ENCODE results near the gene NDE1. TPM values are rescaled to one million over a fixed set of nuclear protein-coding genes. Genes with fewer than 3 reads are reported as not detected.

The NDE1 gene
- total and polyA plus RNA-seq, 2 of the 8 experiments (the other 6 are each of a cell fraction or from before 2014, with no cell fraction given) = 13.3 to 41.3 TPM

DNA sequence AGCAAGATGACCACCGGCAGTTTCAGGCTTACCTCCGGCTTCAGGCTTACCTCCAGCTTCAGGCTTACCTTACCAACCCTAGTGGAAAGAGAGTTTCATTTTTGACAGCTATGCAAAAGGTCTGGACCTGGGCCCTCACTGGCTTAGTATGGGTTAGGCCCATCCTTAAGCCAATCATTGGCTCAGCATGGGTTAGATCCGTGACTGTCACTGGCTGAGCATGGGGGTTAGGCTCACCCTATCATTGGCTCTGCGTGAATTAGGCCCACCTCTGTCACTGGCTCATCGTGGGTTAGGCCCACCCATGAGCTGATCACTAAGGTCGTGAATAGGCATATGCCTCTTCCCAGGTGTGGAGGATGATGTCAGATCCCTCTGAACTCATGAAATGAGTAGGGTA, 8.1 kb downstream of the NDE1 start:
- Histone ChIP-seq H3K14ac (ENCODE audit: insufficient read length) (no peak overlapping the region), H4K20me1 (replicated peaks in 1 of 2; ENCODE audit: control insufficient read depth in 1 of 2, insufficient read depth in 2 of 2, low read length in 2 of 2) (peaks cover 0 to 5% of the 10 kb centered on the region in 2 experiments), H3K9ac (replicated peaks in 1 of 4; ENCODE audit: extremely low read depth in 1 of 4, low read depth in 3 of 4, low read length in 3 of 4) (no peak overlapping the region), H4K91ac (replicated peaks; ENCODE audit: insufficient read length, low read length) (no peak overlapping the region), H4K5ac (ENCODE audit: insufficient read length, low read depth, low read length) (no peak overlapping the region), H2BK120ac (replicated peaks; ENCODE audit: low read depth, low read length) (no peak overlapping the region), H2BK5ac (ENCODE audit: low read depth, low read length) (no peak overlapping the region; the same call in 1 of the 2 replicates), H3K36me3 (ENCODE audit: control insufficient read depth in 2 of 4, insufficient read depth in 4 of 4, low read length in 3 of 4) (no peaks in the 10 kb centered on the region), H2BK15ac (ENCODE audit: low read length) (no peak overlapping the region), H3K4me3 (ENCODE audit: extremely low read depth in 1 of 4, insufficient read depth in 2 of 4, low read depth in 3 of 4, low read length in 4 of 4) (no peak overlapping the region), H3K79me1 (ENCODE audit: low read depth, low read length) (peaks cover 8% of the 10 kb centered on the region; the same call in 1 of the 2 replicates), H2AK5ac (ENCODE audit: low read depth, low read length) (no peak overlapping the region), H2AFZ (ENCODE audit: low read length) (no peak overlapping the region), H3K56ac (replicated peaks; ENCODE audit: insufficient read length, low read depth, low read length) (no peak overlapping the region), H3K23ac (ENCODE audit: insufficient read length) (no peak overlapping the region), H2BK12ac (ENCODE audit: low read depth, low read length) (no peak overlapping the region), H3K27me3 (replicated peaks in 1 of 4; ENCODE audit: control insufficient read depth in 3 of 4, extremely low read depth in 1 of 4, insufficient read depth in 3 of 4, low read length in 3 of 4) (no peaks in the 10 kb centered on the region), H3K4ac (replicated peaks; ENCODE audit: insufficient read length, low read depth, low read length) (no peak overlapping the region), H3K18ac (ENCODE audit: extremely low read depth, low read length) (no peak overlapping the region), H3K27ac (ENCODE audit: low read depth, low read length) (no peak overlapping the region), H3K23me2 (ENCODE audit: low read depth, low read length) (no peaks in the 10 kb centered on the region), H3K9me3 (ENCODE audit: insufficient read depth in 2 of 2, low read depth in 1 of 2, low read length in 1 of 2) (no peaks in the 10 kb centered on the region), H4K8ac (ENCODE audit: extremely low read depth, insufficient read depth, low read length) (no peak overlapping the region), H2BK20ac (ENCODE audit: low read length) (no peak overlapping the region), H3K4me2 (ENCODE audit: insufficient read depth in 1 of 2, low read depth in 2 of 2, low read length in 2 of 2) (no peak overlapping the region), H3K4me1 (replicated peaks in 1 of 4; ENCODE audit: control insufficient read depth in 3 of 4, insufficient read depth in 4 of 4, low read length in 3 of 4) (no peaks in the 10 kb centered on the region), H3K79me2 (ENCODE audit: control insufficient read depth in 1 of 2, insufficient read depth in 2 of 2, low read length in 2 of 2) (peaks cover 0 to 17% of the 10 kb centered on the region in 2 experiments; a peak in 2 of 4 replicates)
- DNase-seq (ENCODE audit: low read depth in 1 of 2, low spot score in 2 of 2) = no peak
- ChIA-PET CTCF (ENCODE audit: partially characterized antibody) (interaction anchor here (0.8 to 1.5 kb wide), 2 partner anchors 14 to 25 kb away, joined by 3 to 5 read pairs; no protein-coding TSS in a partner anchor), POLR2A (ENCODE audit: partially characterized antibody) (interaction anchor here (0.7 kb wide), 1 partner anchor 24 kb away, joined by 3 read pairs; no protein-coding TSS in a partner anchor)
- WGBS, 2 experiments (ENCODE audit: extremely low coverage in 1 of 2, insufficient coverage in 1 of 2, insufficient read length in 1 of 2, insufficient replicate concordance in 2 of 2, low coverage in 1 of 2, low lambda C conversion rate in 2 of 2, missing lambda C conversion rate in 1 of 2) = 87% methylated on average over 6 of the region's 6 CpGs; no CpG with 5 or more reads in 1 of the 2 experiments
- no peak for FAIRE-seq
- TF ChIP-seq JUN (IDR thresholded peaks at IDR 0.05; ENCODE audit: low read depth, low read length) (no peak), ZNF274 (IDR thresholded peaks at IDR 0.05; ENCODE audit: borderline replicate concordance, extremely low read depth, low read length) (no peak), SRF (IDR thresholded peaks at IDR 0.05; ENCODE audit: low read depth, low read length) (no peak), KDM1A (IDR thresholded peaks at IDR 0.05; ENCODE audit: borderline replicate concordance, low read length) (no peak), SAP30 (IDR thresholded peaks at IDR 0.05; ENCODE audit: insufficient read depth, insufficient replicate concordance, low read length) (no peak), BRCA1 (IDR thresholded peaks at IDR 0.05; ENCODE audit: low read depth, low read length) (no peak), POU5F1 (IDR thresholded peaks at IDR 0.05; ENCODE audit: low read depth, low read length) (no peak), SIRT6 (IDR thresholded peaks at IDR 0.05; ENCODE audit: low read length) (no peak), SP1 (IDR thresholded peaks at IDR 0.05; ENCODE audit: low read depth, low read length) (no peak), ATF3 (IDR thresholded peaks at IDR 0.05; ENCODE audit: insufficient read depth, low read depth, low read length) (no peak), POLR2AphosphoS5 (IDR thresholded peaks at IDR 0.05; ENCODE audit: low read depth, low read length) (no peak), TEAD4 (IDR thresholded peaks at IDR 0.05; ENCODE audit: low read depth, low read length) (no peak), GTF2F1 (IDR thresholded peaks at IDR 0.05; ENCODE audit: borderline replicate concordance, low read depth, low read length) (no peak)
- TF ChIP-seq, protein P1, sequence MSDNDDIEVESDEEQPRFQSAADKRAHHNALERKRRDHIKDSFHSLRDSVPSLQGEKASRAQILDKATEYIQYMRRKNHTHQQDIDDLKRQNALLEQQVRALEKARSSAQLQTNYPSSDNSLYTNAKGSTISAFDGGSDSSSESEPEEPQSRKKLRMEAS (IDR thresholded peaks at IDR 0.05) = no peak

Measured in H1 (cell line).